KMS-11 (cell line): ENCODE data around the gene ROR1.
A peak's percentile ranks its signal among the peaks of the same experiment; 100 is the strongest.

Experiments
- H2AFZ ChIP-seq: fragments of 200-600 bp; sonication (generic); 2 replicates; pipeline ENCODE4 v1.6.1; 2016; ENCODE audit warnings: antibody characterized with exemption, mixed run types, low read depth
- H3K27ac ChIP-seq: fragments of 200-600 bp; sonication (generic); 2 replicates; pipeline ENCODE4 v1.6.1; 2016; ENCODE audit warnings: mild to moderate bottlenecking, mixed run types
- H3K27me3 ChIP-seq: fragments of 200-600 bp; sonication (generic); 2 replicates; pipeline ENCODE4 v1.6.1; 2017; ENCODE audit warnings: mild to moderate bottlenecking, low read depth, mixed run types, moderate library complexity; ENCODE audit not compliant: insufficient read depth
- H3K36me3 ChIP-seq: fragments of 200-600 bp; sonication (generic); 2 replicates; pipeline ENCODE4 v1.6.1; 2017; ENCODE audit warnings: mild to moderate bottlenecking, mixed run types; ENCODE audit not compliant: insufficient read depth
- H3K4me1 ChIP-seq: fragments of 200-600 bp; sonication (generic); 2 replicates; pipeline ENCODE4 v1.6.1; 2016; ENCODE audit warnings: mild to moderate bottlenecking, low read depth, mixed run types; ENCODE audit not compliant: poor library complexity, severe bottlenecking
- H3K4me2 ChIP-seq: fragments of 200-600 bp; sonication (generic); 2 replicates; pipeline ENCODE4 v1.7.0; 2016; ENCODE audit warnings: mild to moderate bottlenecking, mixed run types
- H3K4me3 ChIP-seq: fragments of 200-600 bp; sonication (generic); IDR thresholded peaks from 2 replicates; pipeline ENCODE4 v1.6.1; 2017; ENCODE audit warnings: low read depth, low read length, mixed read lengths; ENCODE audit not compliant: insufficient read depth
- H3K79me2 ChIP-seq: fragments of 200-600 bp; sonication (generic); 2 replicates; pipeline ENCODE4 v1.6.1; 2016; ENCODE audit warnings: low read depth, mixed run types; ENCODE audit not compliant: insufficient read depth
- H3K9ac ChIP-seq: fragments of 200-600 bp; sonication (generic); 2 replicates; pipeline ENCODE4 v1.6.1; 2016; ENCODE audit warnings: mild to moderate bottlenecking, mixed run types
- H4K20me1 ChIP-seq: fragments of 200-600 bp; sonication (generic); 2 replicates; pipeline ENCODE4 v1.6.1; 2016; ENCODE audit warnings: mild to moderate bottlenecking, mixed run types; ENCODE audit not compliant: insufficient read depth
- TF ChIP-seq, protein P1 (sequence below): fragments of 200-600 bp; sonication (generic); conservative IDR thresholded peaks from 2 replicates; pipeline ENCODE4 v1.6.1; 2017; ENCODE audit warnings: low read depth, mild to moderate bottlenecking, antibody characterized with exemption, low read length, moderate library complexity, mixed read lengths

The ROR1 gene

DNA sequence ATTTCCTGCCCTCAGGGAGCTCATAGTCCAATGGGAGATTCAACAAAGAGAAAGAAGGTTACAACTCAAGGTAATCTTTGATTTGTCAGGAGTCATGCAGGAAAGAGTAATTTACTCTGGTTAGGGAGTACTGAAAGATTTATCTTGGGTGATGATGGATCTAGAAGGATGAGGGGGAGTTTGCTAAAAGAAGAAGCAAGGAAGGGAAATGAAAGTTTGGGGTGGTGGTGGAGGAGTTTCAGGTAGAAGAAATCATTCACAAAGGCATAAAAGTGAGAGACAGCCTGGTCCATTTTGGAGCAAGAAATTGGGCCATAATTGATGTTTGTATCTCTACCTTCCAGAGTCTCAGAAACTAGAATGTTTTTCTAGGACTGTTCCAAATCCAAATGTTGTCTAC is 116.7 kb downstream of the ROR1 start:
- TF ChIP-seq, protein P1, sequence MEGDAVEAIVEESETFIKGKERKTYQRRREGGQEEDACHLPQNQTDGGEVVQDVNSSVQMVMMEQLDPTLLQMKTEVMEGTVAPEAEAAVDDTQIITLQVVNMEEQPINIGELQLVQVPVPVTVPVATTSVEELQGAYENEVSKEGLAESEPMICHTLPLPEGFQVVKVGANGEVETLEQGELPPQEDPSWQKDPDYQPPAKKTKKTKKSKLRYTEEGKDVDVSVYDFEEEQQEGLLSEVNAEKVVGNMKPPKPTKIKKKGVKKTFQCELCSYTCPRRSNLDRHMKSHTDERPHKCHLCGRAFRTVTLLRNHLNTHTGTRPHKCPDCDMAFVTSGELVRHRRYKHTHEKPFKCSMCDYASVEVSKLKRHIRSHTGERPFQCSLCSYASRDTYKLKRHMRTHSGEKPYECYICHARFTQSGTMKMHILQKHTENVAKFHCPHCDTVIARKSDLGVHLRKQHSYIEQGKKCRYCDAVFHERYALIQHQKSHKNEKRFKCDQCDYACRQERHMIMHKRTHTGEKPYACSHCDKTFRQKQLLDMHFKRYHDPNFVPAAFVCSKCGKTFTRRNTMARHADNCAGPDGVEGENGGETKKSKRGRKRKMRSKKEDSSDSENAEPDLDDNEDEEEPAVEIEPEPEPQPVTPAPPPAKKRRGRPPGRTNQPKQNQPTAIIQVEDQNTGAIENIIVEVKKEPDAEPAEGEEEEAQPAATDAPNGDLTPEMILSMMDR: no peak
- Histone ChIP-seq H3K4me3 (no peak overlapping the region), H2AFZ (no peak overlapping the region), H3K4me1 (peaks cover 10% of the 10 kb centered on the region), H3K36me3 (no peaks in the 10 kb centered on the region), H3K27me3 (no peaks in the 10 kb centered on the region), H3K79me2 (no peaks in the 10 kb centered on the region), H3K4me2 (no peak overlapping the region), H3K27ac (no peak overlapping the region), H3K9ac (no peak overlapping the region), H4K20me1 (no peaks in the 10 kb centered on the region)

DNA sequence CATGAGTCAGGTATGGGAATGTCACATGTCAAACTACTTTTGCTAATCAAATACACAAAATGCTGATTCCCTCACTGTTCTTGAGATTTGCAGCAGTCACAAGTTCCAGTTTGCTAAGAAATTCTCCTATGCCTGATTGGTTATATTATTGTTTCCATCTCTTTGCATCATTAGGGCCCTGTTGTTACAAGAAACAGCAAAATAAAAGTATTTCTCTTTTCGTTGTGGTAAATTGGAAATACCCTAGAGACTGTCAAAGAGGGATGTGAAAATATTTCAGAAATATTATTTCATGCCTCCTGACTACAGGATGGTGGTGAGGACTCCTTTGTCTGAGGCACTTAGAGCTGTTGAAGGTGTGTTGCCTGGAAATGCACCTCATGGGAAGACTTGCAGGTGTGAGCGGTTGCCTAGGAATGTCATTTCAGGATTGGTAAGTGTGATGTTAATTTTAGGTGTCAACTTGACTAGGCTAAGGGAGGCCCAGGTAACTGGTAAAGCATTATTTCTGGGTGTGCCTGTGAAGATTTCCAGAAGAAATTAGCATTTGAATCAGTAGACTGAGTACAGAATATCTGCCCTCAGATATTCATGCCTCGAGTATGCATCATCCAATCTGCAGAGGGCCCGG is 117.4 kb downstream of the ROR1 start:
- H3K27ac ChIP-seq: no peak overlapping the region
- TF ChIP-seq, protein P1: no peak

DNA sequence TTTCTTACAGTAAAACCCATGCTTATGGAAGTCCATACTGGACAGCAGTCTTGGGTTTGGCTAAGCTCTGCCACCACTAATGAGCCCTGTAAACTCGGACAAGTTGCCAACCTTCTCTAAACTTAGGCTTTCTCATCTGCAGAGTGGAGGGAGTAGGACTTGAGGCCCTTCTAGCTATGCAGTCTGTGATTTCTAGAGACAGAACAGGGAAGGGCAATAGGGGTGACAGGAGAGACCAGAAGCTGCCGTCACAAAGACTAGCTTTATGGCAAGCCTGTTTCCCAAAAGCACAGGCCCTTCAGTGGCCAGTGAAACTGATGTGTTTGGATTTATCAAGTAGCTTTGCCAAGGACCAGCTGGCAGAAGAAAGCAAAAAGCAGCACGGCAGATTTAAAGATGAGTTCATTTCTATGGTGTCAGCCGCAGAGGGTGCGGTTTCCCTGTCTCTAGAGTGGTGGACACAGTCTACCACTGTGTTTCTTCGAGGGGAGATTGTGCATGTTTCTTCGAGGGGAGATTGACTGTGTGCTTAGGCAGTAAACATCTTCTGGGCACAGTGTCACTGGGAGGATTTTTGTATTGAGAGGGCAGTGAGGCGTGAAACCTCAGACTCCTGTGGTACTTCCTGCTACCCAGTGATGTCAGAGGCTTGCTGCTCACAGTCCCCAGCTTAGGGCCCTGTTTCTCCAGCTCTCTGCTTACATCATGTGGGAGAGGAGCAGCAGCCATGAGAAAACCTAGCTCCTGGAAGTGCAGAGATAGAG is 119.0 kb downstream of the ROR1 start:
- 0 out of 2 replicates have a peak overlapping the region, but pooled peaks have one; percentile 19 for H3K4me2 ChIP-seq
- TF ChIP-seq, protein P1: no peak
- H2AFZ ChIP-seq: no peak overlapping the region
- no peak overlapping the region for H3K27ac ChIP-seq
- H3K79me2 ChIP-seq: no peaks in the 10 kb centered on the region
- H3K4me3 ChIP-seq: no peak overlapping the region
- no peaks in the 10 kb centered on the region for H3K36me3 ChIP-seq
- no peaks in the 10 kb centered on the region for H4K20me1 ChIP-seq
- H3K27me3 ChIP-seq: no peaks in the 10 kb centered on the region
- no peak overlapping the region for H3K9ac ChIP-seq
- H3K4me1 ChIP-seq: peaks cover 10% of the 10 kb centered on the region

More for the DNA sequence above, 117.4 kb downstream of the ROR1 start:
- no peaks in the 10 kb centered on the region for H4K20me1 ChIP-seq
- H3K36me3 ChIP-seq: no peaks in the 10 kb centered on the region
- no peak overlapping the region for H3K9ac ChIP-seq
- no peak overlapping the region for H3K4me2 ChIP-seq
- no peak overlapping the region for H2AFZ ChIP-seq
- H3K4me3 ChIP-seq: no peak overlapping the region
- no peaks in the 10 kb centered on the region for H3K27me3 ChIP-seq
- H3K79me2 ChIP-seq: no peaks in the 10 kb centered on the region
- H3K4me1 ChIP-seq: peaks cover 10% of the 10 kb centered on the region

DNA sequence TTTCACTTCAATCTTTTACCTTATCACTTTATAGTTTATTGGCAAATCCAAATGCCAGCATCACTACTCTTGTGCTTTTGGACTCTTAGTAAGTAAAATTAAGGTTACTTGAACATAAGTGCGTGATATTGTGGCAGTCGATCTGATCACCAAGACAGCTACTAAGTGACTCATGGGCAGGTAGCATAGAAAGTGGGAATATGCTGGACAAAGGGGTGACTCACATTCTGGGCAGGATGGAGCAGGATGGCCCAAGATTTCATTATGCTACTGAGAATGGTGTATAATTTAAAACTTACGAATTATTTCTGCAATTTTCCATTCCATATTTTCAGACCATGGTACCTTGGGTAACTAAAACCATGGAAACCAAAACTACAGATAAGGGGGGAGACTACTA is 120.2 kb downstream of the ROR1 start:
- TF ChIP-seq, protein P1: no peak
- peaks cover 10% of the 10 kb centered on the region for H3K4me1 ChIP-seq
- no peaks in the 10 kb centered on the region for H4K20me1 ChIP-seq
- H3K27me3 ChIP-seq: no peaks in the 10 kb centered on the region
- no peaks in the 10 kb centered on the region for H3K79me2 ChIP-seq
- no peaks in the 10 kb centered on the region for H3K36me3 ChIP-seq
- H3K4me3 ChIP-seq: no peak overlapping the region
- no peak overlapping the region for H3K4me2 ChIP-seq
- no peak overlapping the region for H3K9ac ChIP-seq
- H2AFZ ChIP-seq: no peak overlapping the region
- no peak overlapping the region for H3K27ac ChIP-seq
